Measurements from ENCODE around the gene ZNF444. TPM values are rescaled to one million over a fixed set of nuclear protein-coding genes. Genes with fewer than 3 reads are reported as not detected.
"Not testable (repeated sequence)": the region's sequence is repeated elsewhere in the genome, so short reads cannot be mapped to it uniquely, and the experiment has no call there.

Gene ZNF444
- total RNA-seq, 4 donors from 2014 or later, result 5.3 to 38.9 (median 21.0) TPM

GRCh38 chr19:56199687-56200086 is 58.6 kb downstream of the ZNF444 start:
- no peaks in the 10 kb centered on the region for H3K9me3 ChIP-seq
- no peaks in the 10 kb centered on the region for H3K27me3 ChIP-seq
- TF ChIP-seq POLR2A (IDR thresholded peaks at IDR 0.05) (no peak), CTCF (IDR thresholded peaks at IDR 0.05) (no peak)
- DNase-seq, result no peak
- no peak overlapping the region for H3K27ac ChIP-seq
- no peaks in the 10 kb centered on the region for H3K36me3 ChIP-seq
- intact Hi-C loops (cut with DNase I; ENCODE audit: low total_unique reads), result no loop called here
- H3K4me3 ChIP-seq, result no peak overlapping the region
- no peaks in the 10 kb centered on the region for H3K4me1 ChIP-seq

- Histone ChIP-seq H3K36me3 (no peaks in the 10 kb centered on the region), H3K4me3 (no peak within 1 kb of the TSS), H3K27ac (no peak within 1 kb of the TSS), H3K27me3 (no peaks in the 10 kb centered on the region), H3K9me3 (no peaks in the 10 kb centered on the region), H3K4me1 (no peaks in the 10 kb centered on the region)
- TF ChIP-seq CTCF (IDR thresholded peaks at IDR 0.05) (no peak), POLR2A (IDR thresholded peaks at IDR 0.05) (no peak)
- no peak for DNase-seq
- intact Hi-C loops (cut with DNase I; ENCODE audit: low total_unique reads), result no loop called here
Observed at GRCh38 chr19:56201973-56202372, 60.9 kb downstream of the ZNF444 start, which contains the start of gene ZSCAN5C. Gene ZSCAN5C (plus strand): TSS chr19:56202273. CDS start chr19:56205914, 3,641 bp downstream.

GRCh38 chr19:56207581-56207980 is 66.5 kb downstream of the ZNF444 start:
- H3K36me3 ChIP-seq; H3K4me1 ChIP-seq; DNase-seq; H3K27ac ChIP-seq; H3K4me3 ChIP-seq; intact Hi-C loops (cut with DNase I; ENCODE audit: low total_unique reads); H3K27me3 ChIP-seq; H3K9me3 ChIP-seq: not testable (repeated sequence)

DNA sequence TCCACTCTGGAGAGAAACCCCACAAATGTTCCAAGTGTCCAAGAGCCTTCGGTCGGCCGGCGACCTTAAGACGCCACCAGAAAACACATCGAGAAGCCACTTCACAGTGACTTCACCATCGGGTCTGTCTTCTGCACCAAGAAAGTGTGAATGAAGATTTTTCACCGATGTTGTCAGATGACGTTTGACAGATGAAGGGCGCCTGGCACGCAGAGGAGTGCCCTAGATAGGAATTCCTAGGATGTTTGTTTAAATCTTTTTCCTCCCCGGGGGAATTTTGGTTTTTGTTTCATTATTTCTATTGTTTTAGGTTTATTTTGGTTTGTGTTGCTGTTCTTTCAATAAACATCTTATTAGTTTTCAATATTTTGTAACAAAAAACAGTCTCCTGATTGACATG is 68.0 kb downstream of the ZNF444 start:
- TF ChIP-seq POLR2A (IDR thresholded peaks at IDR 0.05) (no peak), CTCF (IDR thresholded peaks at IDR 0.05) (no peak)
- Histone ChIP-seq H3K27me3 (no peaks in the 10 kb centered on the region), H3K4me1 (no peaks in the 10 kb centered on the region), H3K9me3 (no peaks in the 10 kb centered on the region), H3K4me3 (no peak overlapping the region), H3K36me3 (no peaks in the 10 kb centered on the region), H3K27ac (no peak overlapping the region)
- intact Hi-C loops (cut with DNase I; ENCODE audit: low total_unique reads), result no loop called here
- no peak for DNase-seq

DNA sequence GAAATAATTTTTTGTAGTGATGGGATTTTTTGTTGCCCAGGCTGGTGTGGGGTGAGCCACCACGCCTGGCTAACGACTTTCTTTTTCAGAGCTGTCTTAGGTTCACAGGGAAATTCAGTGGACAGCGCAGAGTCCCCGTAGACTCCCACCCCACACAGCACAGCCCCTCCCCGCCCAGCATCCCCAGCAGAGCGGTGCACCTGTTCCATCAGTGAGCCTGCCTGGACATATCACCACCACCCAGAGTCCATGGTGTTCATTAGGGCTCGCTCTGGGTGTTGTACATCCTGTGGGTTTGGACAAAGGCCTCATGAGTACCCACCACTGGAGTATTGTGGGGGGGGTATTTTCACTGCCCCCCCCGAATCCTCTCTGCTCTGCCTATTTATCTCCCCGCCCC is 68.9 kb downstream of the ZNF444 start:
- DNase-seq; H3K4me3 ChIP-seq; H3K4me1 ChIP-seq; H3K9me3 ChIP-seq; H3K36me3 ChIP-seq; H3K27ac ChIP-seq; intact Hi-C loops (cut with DNase I; ENCODE audit: low total_unique reads); H3K27me3 ChIP-seq: not testable (repeated sequence)

Small RNA genes lying within 50 kb of the gene (small RNA-seq; reads per million reads assigned to genes)
- gene AC024580.2 (not detected), gene RF00019 (not detected)

Other genes with a start within 250 kb of the ZNF444 start
- not detected for gene NLRP13, start 209.0 kb upstream of the ZNF444 start, total RNA-seq
- gene NLRP8, start 193.5 kb upstream of the ZNF444 start, total RNA-seq, result not detected
- under 1 TPM in 1 of 4 donors, not detected in 3; 0.35 TPM for gene NLRP5, start 154.5 kb upstream of the ZNF444 start, total RNA-seq
- gene ZNF787, start 20.0 kb upstream of the ZNF444 start, total RNA-seq, result 10 to 100 TPM in 2 of 4 donors, 1 to 10 TPM in 1, not detected in 1; 3.3 to 32.1 (median 21.5) TPM
- gene GALP, start 34.7 kb downstream of the ZNF444 start, total RNA-seq, result not detected
- gene ZSCAN5B, start 56.5 kb downstream of the ZNF444 start, total RNA-seq, result not detected
- gene ZSCAN5C, start 61.0 kb downstream of the ZNF444 start, total RNA-seq, result not detected
- not detected for gene EDDM13, start 131.5 kb downstream of the ZNF444 start, total RNA-seq
- gene ZSCAN5A, start 173.6 kb downstream of the ZNF444 start, total RNA-seq, result 10 to 100 TPM in 2 of 4 donors, 1 to 10 TPM in 2; 1.3 to 20.7 (median 12.3) TPM